ENCODE results near the gene PAK1.
A peak's percentile ranks its signal among the peaks of the same experiment; 100 is the strongest.
"Not testable (repeated sequence)": the region's sequence is repeated elsewhere in the genome, so short reads cannot be mapped to it uniquely, and the experiment has no call there.

Gene PAK1

GRCh38 chr11:77473801-77474683 is at the start of gene PAK1:
PAK1 (minus strand) TSS chr11:77474094; CDS start chr11:77392520, 81,574 bp downstream.
- DNase-seq: peak; percentile 67 to 83

- no peak for DNase-seq
These were observed 48.3 kb upstream of the PAK1 start for GRCh38 chr11:77522215-77522614.

GRCh38 chr11:77519847-77520246 is 46.0 kb upstream of the PAK1 start:
- no peak for DNase-seq

GRCh38 chr11:77518471-77518870 is 44.6 kb upstream of the PAK1 start:
- DNase-seq: no peak

GRCh38 chr11:77517753-77518152 is 43.9 kb upstream of the PAK1 start:
- no peak for DNase-seq

- DNase-seq: no peak
These were observed 43.3 kb upstream of the PAK1 start for GRCh38 chr11:77517226-77517625.

- no peak for DNase-seq
These were observed 41.6 kb upstream of the PAK1 start for GRCh38 chr11:77515483-77515882.

GRCh38 chr11:77515063-77515462 is 41.2 kb upstream of the PAK1 start:
- no peak for DNase-seq

- DNase-seq: peak; percentile 55 to 61
These were observed 38.2 kb upstream of the PAK1 start for GRCh38 chr11:77512092-77512491.

- DNase-seq: no peak
These were observed 37.0 kb upstream of the PAK1 start for GRCh38 chr11:77510851-77511250.

GRCh38 chr11:77510095-77510494 is 36.2 kb upstream of the PAK1 start:
- no peak for DNase-seq

GRCh38 chr11:77508019-77508418 is 34.1 kb upstream of the PAK1 start:
- DNase-seq: no peak

- DNase-seq: no peak
These were observed 33.0 kb upstream of the PAK1 start for GRCh38 chr11:77506857-77507256.

- no peak for DNase-seq
These were observed 32.1 kb upstream of the PAK1 start for GRCh38 chr11:77505956-77506355.

- no peak for DNase-seq
These were observed 29.1 kb upstream of the PAK1 start for GRCh38 chr11:77503006-77503405.

GRCh38 chr11:77502346-77502905 is 28.5 kb upstream of the PAK1 start:
- DNase-seq: peak in 1 of 2 experiments; percentile 25

GRCh38 chr11:77501758-77502157 is 27.9 kb upstream of the PAK1 start:
- DNase-seq: peak; percentile 66 to 82

GRCh38 chr11:77497368-77497767 is 23.5 kb upstream of the PAK1 start:
- DNase-seq: no peak

- no peak for DNase-seq
These were observed 21.6 kb upstream of the PAK1 start for GRCh38 chr11:77495526-77495925.

- not testable (repeated sequence) for DNase-seq
These were observed 16.1 kb upstream of the PAK1 start for GRCh38 chr11:77490035-77490434.

- DNase-seq: no peak
These were observed 13.9 kb upstream of the PAK1 start for GRCh38 chr11:77487790-77488189.

GRCh38 chr11:77479746-77480352 is 6.0 kb upstream of the PAK1 start:
- DNase-seq: no peak

GRCh38 chr11:77475206-77475605 is 1.3 kb upstream of the PAK1 start:
- no peak for DNase-seq

- DNase-seq: no peak
These were observed 778 bp upstream of the PAK1 start for GRCh38 chr11:77474684-77475060.

Measured in Kasumi-1 (cell line).